Subcutaneous adipose tissue (tissue), 4 donors: ENCODE results near the gene ARHGAP10. TPM values are rescaled to one million over a fixed set of nuclear protein-coding genes. Genes with fewer than 3 reads are reported as not detected.

ENCODE experiments used
- total RNA-seq, 4 donors: library from RNA; depleted of rRNA; stranded (reverse); fragments of >200 nt; gene quantifications; one replicate each; pipeline ENCODE4 v1.1.0, GENCODE V29; 2016
- TF ChIP-seq, protein P1 (sequence below): fragments of 450-650 bp; IDR thresholded peaks from one replicate; pipeline ENCODE4 v1.5.1; 2016; ENCODE audit warnings: low read depth, mild to moderate bottlenecking, control low read depth, antibody characterized with exemption, moderate library complexity

Gene ARHGAP10
- total RNA-seq, 4 donors from 2014 or later, result 77.1 to 129 (median 98.1) TPM

DNA sequence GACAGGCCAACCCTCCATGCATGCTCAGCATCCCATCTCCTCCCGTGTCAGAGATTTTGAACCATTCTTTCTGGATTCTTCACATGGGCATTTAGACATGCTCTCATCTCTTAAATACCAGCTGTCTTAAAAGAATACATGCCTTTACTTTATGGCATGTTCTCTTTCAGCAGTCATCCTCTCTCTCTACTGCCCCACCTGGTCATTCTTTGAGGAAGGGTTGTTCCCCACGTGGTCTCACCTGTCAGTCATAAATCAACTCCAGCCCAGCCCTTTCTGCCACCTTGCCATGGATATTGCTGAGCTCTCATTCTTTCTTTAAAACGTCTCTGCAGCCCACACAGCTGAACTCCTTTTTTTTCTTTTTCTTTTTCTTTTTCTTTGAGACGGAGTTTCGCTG is 111.3 kb downstream of the ARHGAP10 start:
- TF ChIP-seq, protein P1, sequence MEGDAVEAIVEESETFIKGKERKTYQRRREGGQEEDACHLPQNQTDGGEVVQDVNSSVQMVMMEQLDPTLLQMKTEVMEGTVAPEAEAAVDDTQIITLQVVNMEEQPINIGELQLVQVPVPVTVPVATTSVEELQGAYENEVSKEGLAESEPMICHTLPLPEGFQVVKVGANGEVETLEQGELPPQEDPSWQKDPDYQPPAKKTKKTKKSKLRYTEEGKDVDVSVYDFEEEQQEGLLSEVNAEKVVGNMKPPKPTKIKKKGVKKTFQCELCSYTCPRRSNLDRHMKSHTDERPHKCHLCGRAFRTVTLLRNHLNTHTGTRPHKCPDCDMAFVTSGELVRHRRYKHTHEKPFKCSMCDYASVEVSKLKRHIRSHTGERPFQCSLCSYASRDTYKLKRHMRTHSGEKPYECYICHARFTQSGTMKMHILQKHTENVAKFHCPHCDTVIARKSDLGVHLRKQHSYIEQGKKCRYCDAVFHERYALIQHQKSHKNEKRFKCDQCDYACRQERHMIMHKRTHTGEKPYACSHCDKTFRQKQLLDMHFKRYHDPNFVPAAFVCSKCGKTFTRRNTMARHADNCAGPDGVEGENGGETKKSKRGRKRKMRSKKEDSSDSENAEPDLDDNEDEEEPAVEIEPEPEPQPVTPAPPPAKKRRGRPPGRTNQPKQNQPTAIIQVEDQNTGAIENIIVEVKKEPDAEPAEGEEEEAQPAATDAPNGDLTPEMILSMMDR, result no peak

GRCh38 chr4:147844781-147845180 is 112.9 kb downstream of the ARHGAP10 start:
- TF ChIP-seq, protein P1, result no peak

DNA sequence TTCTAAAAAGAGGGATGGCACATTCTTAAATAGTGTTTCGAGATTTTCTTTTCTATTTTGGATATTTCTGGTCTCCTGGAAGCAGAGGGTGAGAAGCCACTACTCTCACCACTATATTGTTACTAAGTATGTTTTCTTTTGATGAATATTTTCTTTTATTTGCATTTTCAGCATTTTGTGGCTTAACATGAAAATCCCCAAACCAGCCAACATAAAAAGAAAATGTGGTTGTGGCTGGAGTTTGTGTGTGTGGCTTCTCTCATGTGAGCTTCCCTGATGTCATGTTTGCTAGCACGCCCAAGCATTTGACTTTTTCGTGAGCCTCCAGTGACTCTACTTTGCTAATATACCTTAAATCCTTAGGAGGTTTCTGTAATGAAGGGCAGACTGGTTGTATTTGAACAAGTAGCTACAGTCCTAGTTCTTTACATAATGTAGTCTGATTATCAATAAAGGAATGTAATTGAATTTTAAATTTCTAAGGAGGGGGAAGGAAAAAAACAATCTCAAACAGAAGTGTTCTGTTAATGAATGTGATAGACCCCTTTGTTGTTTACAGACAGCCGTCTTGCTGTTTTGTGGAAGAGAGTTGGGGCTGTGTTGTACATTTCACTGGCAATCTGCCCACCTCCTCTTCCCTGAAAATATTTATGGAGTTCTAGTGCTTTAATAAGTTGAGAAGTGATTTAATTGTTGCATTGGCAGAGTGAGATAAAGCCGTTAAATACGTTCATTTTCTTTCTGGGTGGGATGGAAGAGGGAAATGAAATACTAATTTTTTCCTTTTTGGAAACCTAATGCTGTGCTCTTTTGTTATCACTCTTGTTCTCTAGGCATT is 114.6 kb downstream of the ARHGAP10 start:
- TF ChIP-seq, protein P1, result no peak

- TF ChIP-seq, protein P1, result no peak
These were observed 116.1 kb downstream of the ARHGAP10 start for GRCh38 chr4:147847751-147848590.

DNA sequence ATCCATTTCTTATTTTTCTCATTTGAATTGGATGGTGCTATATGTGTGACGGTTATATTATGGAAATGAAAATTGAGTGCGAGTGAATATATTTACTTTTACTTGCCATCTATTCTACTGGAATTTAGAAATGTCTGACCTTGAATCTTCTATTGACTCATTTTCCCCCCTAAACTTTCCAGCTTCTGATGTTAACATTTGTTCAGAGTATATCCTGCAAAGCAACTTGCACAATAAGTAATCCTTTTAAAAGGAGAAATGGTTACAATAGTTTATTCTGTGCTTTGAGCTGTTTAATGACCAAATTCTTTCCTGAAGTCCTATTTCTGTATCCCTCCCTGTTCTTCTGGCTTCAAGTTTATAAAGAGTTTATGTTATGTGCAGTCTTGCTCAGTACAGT is 116.7 kb downstream of the ARHGAP10 start:
- TF ChIP-seq, protein P1, result no peak

- TF ChIP-seq, protein P1, result no peak
These were observed 119.2 kb downstream of the ARHGAP10 start for GRCh38 chr4:147851135-147851534.

DNA sequence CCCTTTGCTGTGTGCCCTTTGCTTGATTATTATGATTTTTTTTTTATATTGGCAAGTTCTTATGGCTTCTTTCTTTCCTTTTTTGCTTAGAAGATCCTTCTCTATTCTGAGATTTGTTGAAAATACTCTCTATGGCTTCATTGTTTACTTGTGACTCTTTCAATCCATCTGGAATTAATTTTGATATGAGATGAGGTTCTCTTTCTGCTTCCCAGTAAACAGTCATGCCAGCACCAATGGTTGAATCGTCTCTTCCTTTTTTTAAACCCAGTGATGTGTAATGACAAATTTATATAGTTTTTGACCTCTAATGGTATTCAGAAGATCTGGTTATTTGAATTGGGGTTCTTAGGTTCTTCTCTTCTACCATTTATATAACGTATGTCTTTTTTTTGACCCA is 121.8 kb downstream of the ARHGAP10 start:
- TF ChIP-seq, protein P1, result no peak
